GM23248 (cell line): Measurements from ENCODE around the gene P2RY12.

Experiments
- EZH2 ChIP-seq: fragments of 200-600 bp; sonication (generic); IDR thresholded peaks from 2 replicates; pipeline ENCODE4 v1.6.1; 2018; ENCODE audit warnings: antibody characterized with exemption, mild to moderate bottlenecking; ENCODE audit not compliant: insufficient read depth, poor library complexity, severe bottlenecking
- EZH2phosphoT487 ChIP-seq: fragments of 200-600 bp; sonication (generic); IDR thresholded peaks from 2 replicates; pipeline ENCODE4 v1.6.1; 2018; ENCODE audit warnings: antibody characterized with exemption, moderate library complexity, mild to moderate bottlenecking, low read depth; ENCODE audit not compliant: insufficient read depth

DNA sequence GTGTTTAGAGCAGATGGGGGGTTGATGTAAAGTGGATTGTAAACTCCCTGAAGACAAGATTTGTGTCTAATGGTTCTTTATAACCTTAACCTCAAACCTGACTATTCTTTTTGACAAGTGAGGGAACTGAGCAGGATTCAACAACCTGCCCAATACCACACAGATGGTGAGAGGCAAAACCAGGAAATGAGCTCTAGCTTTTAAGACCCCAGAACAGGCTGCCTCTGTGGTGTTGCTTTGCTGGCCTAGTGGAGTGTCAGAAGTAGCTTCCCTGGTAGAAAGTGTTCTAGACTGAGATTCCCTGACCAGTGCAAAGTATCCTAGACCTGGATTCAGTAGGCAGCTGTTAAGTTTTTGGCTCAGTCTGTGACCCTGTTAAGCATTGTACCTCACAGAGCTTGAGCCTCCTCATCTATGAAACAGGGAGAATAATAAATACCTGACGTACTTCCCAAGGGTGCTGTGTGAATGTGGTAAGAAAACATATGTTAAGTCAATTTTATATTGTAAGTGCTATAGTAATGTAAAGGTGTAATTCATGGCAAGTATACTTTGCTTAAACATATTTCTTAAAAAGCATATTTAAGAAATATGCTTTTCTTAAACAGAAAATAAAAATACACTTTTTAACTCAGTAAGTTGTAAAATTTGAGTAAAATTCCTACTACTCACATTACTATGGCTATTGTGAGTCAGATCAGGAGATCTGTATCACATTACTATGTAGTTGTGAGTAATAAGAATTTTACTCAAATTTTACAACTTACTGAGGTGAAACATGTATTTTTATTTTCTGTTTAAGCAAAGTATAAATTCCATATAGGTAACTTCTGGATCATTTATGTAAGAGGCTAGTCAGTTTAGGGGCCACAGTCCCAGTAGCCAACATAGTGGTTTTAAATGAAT is 76.7 kb downstream of the P2RY12 start:
- TF ChIP-seq EZH2 (no peak), EZH2phosphoT487 (no peak)
